ENCODE data around the gene CMTM8. TPM values are rescaled to one million over a fixed set of nuclear protein-coding genes. Genes with fewer than 3 reads are reported as not detected.

Gene CMTM8
- total and polyA plus RNA-seq, 2 of the 8 experiments (the other 6 are each of a cell fraction or from before 2014, with no cell fraction given), result 10.5 to 22.4 TPM

GRCh38 chr3:32249184-32249782, 10.8 kb downstream of the CMTM8 start:
- H3K14ac ChIP-seq (ENCODE audit: insufficient read length), result no peak overlapping the region
- no peak for FAIRE-seq
- H3K36me3 ChIP-seq (ENCODE audit: control insufficient read depth in 2 of 4, insufficient read depth in 4 of 4, low read length in 3 of 4), result no peaks in the 10 kb centered on the region
- ChIA-PET POLR2A (ENCODE audit: partially characterized antibody) (no interaction called here), CTCF (ENCODE audit: partially characterized antibody) (interaction anchor here (0.6 to 1.6 kb wide), 4 partner anchors 9 to 289 kb away, joined by 3 to 5 read pairs (median 3); no protein-coding TSS in a partner anchor)
- H3K27ac ChIP-seq (ENCODE audit: low read depth, low read length), result no peak overlapping the region
- H3K79me1 ChIP-seq (ENCODE audit: low read depth, low read length), result peaks cover 2% of the 10 kb centered on the region; the same call in 1 of the 2 replicates
- H3K9ac ChIP-seq (replicated peaks in 1 of 4; ENCODE audit: extremely low read depth in 1 of 4, low read depth in 3 of 4, low read length in 3 of 4), result no peak overlapping the region
- no peak for DNase-seq (ENCODE audit: low read depth in 1 of 2, low spot score in 2 of 2)
- H2BK15ac ChIP-seq (ENCODE audit: low read length), result no peak overlapping the region
- H3K27me3 ChIP-seq (replicated peaks in 1 of 4; ENCODE audit: control insufficient read depth in 3 of 4, extremely low read depth in 1 of 4, insufficient read depth in 3 of 4, low read length in 3 of 4), result no peaks in the 10 kb centered on the region
- no peak overlapping the region for H2BK5ac ChIP-seq (ENCODE audit: low read depth, low read length)
- no peaks in the 10 kb centered on the region; a peak in 1 of 7 replicates for H3K4me1 ChIP-seq (replicated peaks in 1 of 4; ENCODE audit: control insufficient read depth in 3 of 4, insufficient read depth in 4 of 4, low read length in 3 of 4)
- no peak overlapping the region for H3K23ac ChIP-seq (ENCODE audit: insufficient read length)
- H3K23me2 ChIP-seq (ENCODE audit: low read depth, low read length), result no peaks in the 10 kb centered on the region
- no peak overlapping the region for H2AK5ac ChIP-seq (ENCODE audit: low read depth, low read length)
- H2BK120ac ChIP-seq (replicated peaks; ENCODE audit: low read depth, low read length), result no peak overlapping the region
- H4K20me1 ChIP-seq (replicated peaks in 1 of 2; ENCODE audit: control insufficient read depth in 1 of 2, insufficient read depth in 2 of 2, low read length in 2 of 2), result no peaks in the 10 kb centered on the region
- TF ChIP-seq SIX5 (IDR thresholded peaks at IDR 0.05; ENCODE audit: low read depth, low read length) (no peak), CTBP2 (IDR thresholded peaks at IDR 0.05; ENCODE audit: borderline replicate concordance, insufficient read depth, insufficient read length, low read length) (no peak)
- no peak overlapping the region for H3K4me3 ChIP-seq (ENCODE audit: extremely low read depth in 1 of 4, insufficient read depth in 2 of 4, low read depth in 3 of 4, low read length in 4 of 4)
- H4K5ac ChIP-seq (ENCODE audit: insufficient read length, low read depth, low read length), result no peak overlapping the region
- no peak overlapping the region for H2BK12ac ChIP-seq (ENCODE audit: low read depth, low read length)
- H3K56ac ChIP-seq (replicated peaks; ENCODE audit: insufficient read length, low read depth, low read length), result no peak overlapping the region
- no peak overlapping the region for H3K4me2 ChIP-seq (ENCODE audit: insufficient read depth in 1 of 2, low read depth in 2 of 2, low read length in 2 of 2)
- H4K8ac ChIP-seq (ENCODE audit: extremely low read depth, insufficient read depth, low read length), result no peak overlapping the region
- H2AFZ ChIP-seq (ENCODE audit: low read length), result no peak overlapping the region
- H3K4ac ChIP-seq (replicated peaks; ENCODE audit: insufficient read length, low read depth, low read length), result no peak overlapping the region
- no peak overlapping the region for H4K91ac ChIP-seq (replicated peaks; ENCODE audit: insufficient read length, low read length)
- peaks cover 0 to 6% of the 10 kb centered on the region in 2 experiments; a peak in 1 of 4 replicates for H3K79me2 ChIP-seq (ENCODE audit: control insufficient read depth in 1 of 2, insufficient read depth in 2 of 2, low read length in 2 of 2)
- H3K18ac ChIP-seq (ENCODE audit: extremely low read depth, low read length), result no peak overlapping the region
- H2BK20ac ChIP-seq (ENCODE audit: low read length), result no peak overlapping the region
- WGBS, 2 experiments (ENCODE audit: extremely low coverage in 1 of 2, insufficient coverage in 1 of 2, insufficient read length in 1 of 2, insufficient replicate concordance in 2 of 2, low coverage in 1 of 2, low lambda C conversion rate in 2 of 2, missing lambda C conversion rate in 1 of 2), result 95% methylated on average over 4 of the region's 4 CpGs; no CpG with 5 or more reads in 1 of the 2 experiments
- 0 out of 4 replicates have a peak, but pooled peaks cover 0 to 6% of the 10 kb centered on the region in 2 experiments for H3K9me3 ChIP-seq (ENCODE audit: insufficient read depth in 2 of 2, low read depth in 1 of 2, low read length in 1 of 2)
